ENCODE measurements around the gene POMGNT1.

GRCh38 chr1:46220808-46221207, 22.6 kb upstream of the POMGNT1 start:
- no peak for TF ChIP-seq POLR2A (IDR thresholded peaks at IDR 0.05)
- no peak for TF ChIP-seq CTCF (IDR thresholded peaks at IDR 0.05)

All from esophagus squamous epithelium (tissue), 4 donors.